GM23338 (cell line): ENCODE results near the gene GRIK2. TPM values are rescaled to one million over a fixed set of nuclear protein-coding genes. Genes with fewer than 3 reads are reported as not detected.

Experiments used
- ATAC-seq: fragments of 200-7000 bp; cut with Tn5 transposase; 3 replicates; pipeline ENCODE4 v1.9.1; 2020
- DNase-seq: peaks from one replicate; pipeline ENCODE4 v3.0.0-alpha.2; 2015; ENCODE audit warnings: low spot score
- H2AFZ ChIP-seq: fragments of 200-600 bp; sonication (generic); 2 replicates; pipeline ENCODE4 v1.8.0; 2016; ENCODE audit warnings: antibody characterized with exemption, mild to moderate bottlenecking, moderate library complexity
- H3F3A ChIP-seq: fragments of 200-600 bp; sonication (generic); replicated peaks from 2 replicates; pipeline ENCODE4 v1.8.0; 2017; ENCODE audit warnings: antibody characterized with exemption, mixed run types, low read depth
- H3K27ac ChIP-seq: fragments of 200-600 bp; sonication (generic); 2 replicates; pipeline ENCODE4 v1.6.1; 2016; ENCODE audit warnings: low read depth
- H3K27me3 ChIP-seq: fragments of 200-600 bp; sonication (generic); 2 replicates; pipeline ENCODE4 v1.8.0; 2016; ENCODE audit warnings: mild to moderate bottlenecking, mixed run types, moderate library complexity; ENCODE audit not compliant: insufficient read depth
- H3K36me3 ChIP-seq: fragments of 200-600 bp; sonication (generic); 2 replicates; pipeline ENCODE4 v1.8.0; 2016; ENCODE audit warnings: mild to moderate bottlenecking; ENCODE audit not compliant: insufficient read depth
- H3K4me1 ChIP-seq: fragments of 200-600 bp; sonication (generic); 2 replicates; pipeline ENCODE4 v1.8.0; 2016; ENCODE audit warnings: mild to moderate bottlenecking, moderate library complexity; ENCODE audit not compliant: insufficient read depth
- H3K4me2 ChIP-seq: fragments of 200-600 bp; sonication (generic); 2 replicates; pipeline ENCODE4 v1.7.1; 2017; ENCODE audit warnings: mixed run types
- H3K4me3 ChIP-seq: fragments of 200-600 bp; sonication (generic); 2 replicates; pipeline ENCODE4 v1.6.1; 2016; ENCODE audit warnings: mixed run types
- H3K79me2 ChIP-seq: fragments of 200-600 bp; sonication (generic); replicated peaks from 2 replicates; pipeline ENCODE4 v1.8.0; 2017; ENCODE audit warnings: mild to moderate bottlenecking; ENCODE audit not compliant: insufficient read depth
- H3K9me2 ChIP-seq: fragments of 200-600 bp; sonication (generic); 2 replicates; pipeline ENCODE4 v1.8.0; 2017; ENCODE audit not compliant: insufficient read depth
- H4K20me1 ChIP-seq: fragments of 200-600 bp; sonication (generic); replicated peaks from 2 replicates; pipeline ENCODE4 v1.8.0; 2017; ENCODE audit warnings: mild to moderate bottlenecking; ENCODE audit not compliant: insufficient read depth
- H3K27ac Mint-ChIP-seq: 2 replicates; pipeline ENCODE4 v1.8.0; 2020; ENCODE audit warnings: inconsistent platforms, mild to moderate bottlenecking, moderate library complexity, mixed read lengths
- H3K27me3 Mint-ChIP-seq: 3 replicates; pipeline ENCODE4 v1.8.0; 2022; ENCODE audit warnings: low read depth, mild to moderate bottlenecking, moderate library complexity, mixed read lengths, inconsistent platforms; ENCODE audit not compliant: insufficient read depth, poor library complexity
- H3K36me3 Mint-ChIP-seq: 3 replicates; pipeline ENCODE4 v1.8.0; 2021; ENCODE audit warnings: low read depth, mild to moderate bottlenecking, inconsistent platforms, moderate library complexity, mixed read lengths
- H3K4me1 Mint-ChIP-seq: 3 replicates; pipeline ENCODE4 v1.8.0; 2020; ENCODE audit warnings: mild to moderate bottlenecking, inconsistent platforms, mixed read lengths
- H3K4me3 Mint-ChIP-seq: 3 replicates; pipeline ENCODE4 v1.8.0; 2021; ENCODE audit warnings: moderate library complexity, mild to moderate bottlenecking, inconsistent platforms, mixed read lengths
- H3K9me3 Mint-ChIP-seq: 3 replicates; pipeline ENCODE4 v1.8.0; 2020; ENCODE audit warnings: moderate library complexity, mild to moderate bottlenecking, inconsistent platforms, mixed read lengths
- CREB1 ChIP-seq: fragments of 250-450 bp; sonication (Bioruptor Pico); IDR thresholded peaks from 2 replicates; pipeline ENCODE4 v1.5.0; 2020; ENCODE audit warnings: low read depth, mild to moderate bottlenecking, moderate library complexity
- ETS1 ChIP-seq: IDR thresholded peaks from 2 replicates; pipeline ENCODE4 v1.6.1; 2016; ENCODE audit warnings: antibody characterized with exemption
- EZH2 ChIP-seq: fragments of 200-600 bp; sonication (generic); IDR thresholded peaks from one replicate; pipeline ENCODE4 v1.8.0; 2017; ENCODE audit warnings: antibody characterized with exemption, mild to moderate bottlenecking, low read depth; ENCODE audit not compliant: unreplicated experiment
- EZH2phosphoT487 ChIP-seq: fragments of 200-600 bp; sonication (generic); IDR thresholded peaks from one replicate; pipeline ENCODE4 v1.8.1; 2018; ENCODE audit warnings: antibody characterized with exemption; ENCODE audit not compliant: unreplicated experiment
- JUNB ChIP-seq: IDR thresholded peaks from one replicate; pipeline ENCODE4 v1.6.1; 2016; ENCODE audit warnings: antibody characterized with exemption; ENCODE audit not compliant: unreplicated experiment
- NANOG ChIP-seq: IDR thresholded peaks from 2 replicates; pipeline ENCODE4 v1.6.1; 2016; ENCODE audit warnings: antibody characterized with exemption, borderline replicate concordance
- POLR2AphosphoS5 ChIP-seq: IDR thresholded peaks from 2 replicates; pipeline ENCODE4 v1.6.1; 2016; ENCODE audit warnings: antibody characterized with exemption, low read depth
- REST ChIP-seq: IDR thresholded peaks from one replicate; pipeline ENCODE4 v1.6.1; 2018; ENCODE audit warnings: antibody characterized with exemption; ENCODE audit not compliant: unreplicated experiment
- STAT1 ChIP-seq: IDR thresholded peaks from one replicate; pipeline ENCODE4 v1.6.1; 2016; ENCODE audit warnings: antibody characterized with exemption; ENCODE audit not compliant: unreplicated experiment
- ZNF114 ChIP-seq: fragments of 250-450 bp; sonication (Bioruptor Pico); IDR thresholded peaks from 2 replicates; pipeline ENCODE4 v1.5.0; 2020; ENCODE audit warnings: mild to moderate bottlenecking, moderate library complexity
- ZNF331 ChIP-seq: fragments of 250-450 bp; sonication (Bioruptor Pico); IDR thresholded peaks from 2 replicates; pipeline ENCODE4 v1.5.0; 2020; ENCODE audit warnings: low read depth, mild to moderate bottlenecking, moderate library complexity
- ZNF462 ChIP-seq: fragments of 250-450 bp; sonication (Bioruptor Pico); IDR thresholded peaks from 2 replicates; pipeline ENCODE4 v1.5.0; 2020; ENCODE audit warnings: mild to moderate bottlenecking, moderate library complexity
- polyA plus RNA-seq: library from polyadenylated mRNA; unstranded; fragments of >200 nt; fragmentation: Nextera tagmentation; extraction: Ambion mirVana; gene quantifications from 2 replicates; pipeline ENCODE4 v1.2.1, GENCODE V29; 2016
- total RNA-seq: library from RNA; depleted of rRNA; stranded (reverse); fragments of >200 nt; shearing (Covaris generic); gene quantifications from 2 replicates; pipeline ENCODE4 v1.2.3, GENCODE V29; 2014
- TF ChIP-seq, protein P1 (sequence below), 2 experiments: fragments of 200-600 bp in 1 of 2; sonication (generic) in 1 of 2; conservative IDR thresholded peaks; 2 replicates each; pipeline versions ENCODE4 v1.5.1 to v1.6.1; 2016 to 2017; ENCODE audit warnings: antibody characterized with exemption in 2 of 2, low read depth in 2 of 2, mild to moderate bottlenecking in 2 of 2, moderate library complexity in 1 of 2

GRIK2 gene
- total and polyA plus RNA-seq, 2 experiments from 2014 or later = 0.73 to 3.0 TPM

GRCh38 chr6:101738481-101738880, 345.0 kb downstream of the GRIK2 start:
- Mint-ChIP-seq H3K4me1 (peaks cover 34% of the 10 kb centered on the region), H3K27ac (no peak overlapping the region), H3K9me3 (peaks cover 36% of the 10 kb centered on the region), H3K4me3 (no peak overlapping the region), H3K27me3 (peaks cover 3% of the 10 kb centered on the region), H3K36me3 (peaks cover 62% of the 10 kb centered on the region)
- H4K20me1 ChIP-seq = no peaks in the 10 kb centered on the region
- H3K4me1 ChIP-seq = peaks cover 34% of the 10 kb centered on the region
- no peaks in the 10 kb centered on the region for H3K36me3 ChIP-seq
- H3K79me2 ChIP-seq = no peaks in the 10 kb centered on the region
- no peak overlapping the region for H3K4me3 ChIP-seq
- no peak overlapping the region for H2AFZ ChIP-seq
- DNase-seq (no peak), ATAC-seq (no peak)
- H3F3A ChIP-seq = no peaks in the 10 kb centered on the region
- 0 out of 2 replicates have a peak, but pooled peaks cover 4% of the 10 kb centered on the region for H3K9me2 ChIP-seq
- no peak overlapping the region for H3K4me2 ChIP-seq
- no peaks in the 10 kb centered on the region for H3K27me3 ChIP-seq
- no peak for TF ChIP-seq EZH2
- no peak for TF ChIP-seq JUNB
- no peak for TF ChIP-seq ZNF462 (CRISPR knock-in tag)
- TF ChIP-seq ZNF331 (CRISPR knock-in tag) = no peak
- no peak for TF ChIP-seq ZNF114
- TF ChIP-seq REST = no peak
- TF ChIP-seq, protein P1, sequence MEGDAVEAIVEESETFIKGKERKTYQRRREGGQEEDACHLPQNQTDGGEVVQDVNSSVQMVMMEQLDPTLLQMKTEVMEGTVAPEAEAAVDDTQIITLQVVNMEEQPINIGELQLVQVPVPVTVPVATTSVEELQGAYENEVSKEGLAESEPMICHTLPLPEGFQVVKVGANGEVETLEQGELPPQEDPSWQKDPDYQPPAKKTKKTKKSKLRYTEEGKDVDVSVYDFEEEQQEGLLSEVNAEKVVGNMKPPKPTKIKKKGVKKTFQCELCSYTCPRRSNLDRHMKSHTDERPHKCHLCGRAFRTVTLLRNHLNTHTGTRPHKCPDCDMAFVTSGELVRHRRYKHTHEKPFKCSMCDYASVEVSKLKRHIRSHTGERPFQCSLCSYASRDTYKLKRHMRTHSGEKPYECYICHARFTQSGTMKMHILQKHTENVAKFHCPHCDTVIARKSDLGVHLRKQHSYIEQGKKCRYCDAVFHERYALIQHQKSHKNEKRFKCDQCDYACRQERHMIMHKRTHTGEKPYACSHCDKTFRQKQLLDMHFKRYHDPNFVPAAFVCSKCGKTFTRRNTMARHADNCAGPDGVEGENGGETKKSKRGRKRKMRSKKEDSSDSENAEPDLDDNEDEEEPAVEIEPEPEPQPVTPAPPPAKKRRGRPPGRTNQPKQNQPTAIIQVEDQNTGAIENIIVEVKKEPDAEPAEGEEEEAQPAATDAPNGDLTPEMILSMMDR (conservative IDR thresholded peaks at IDR 0.05; ENCODE audit: low read depth in 2 of 2) = no peak
- TF ChIP-seq EZH2phosphoT487 = no peak
- TF ChIP-seq STAT1 = no peak
- TF ChIP-seq NANOG = no peak
- TF ChIP-seq CREB1 (CRISPR knock-in tag) = no peak
- TF ChIP-seq ETS1 = no peak
- TF ChIP-seq POLR2AphosphoS5 = no peak
- no peak overlapping the region for H3K27ac ChIP-seq
